GM21529 (cell line): ENCODE results near the gene COLEC11.
"Not testable (repeated sequence)": the region's sequence is repeated elsewhere in the genome, so short reads cannot be mapped to it uniquely, and the experiment has no call there.

Experiments
- ATAC-seq: cut with Tn5 transposase; IDR thresholded peaks from one replicate; pipeline ENCODE4 v1.9.1; 2021; ENCODE audit not compliant: unreplicated experiment

Gene COLEC11

DNA sequence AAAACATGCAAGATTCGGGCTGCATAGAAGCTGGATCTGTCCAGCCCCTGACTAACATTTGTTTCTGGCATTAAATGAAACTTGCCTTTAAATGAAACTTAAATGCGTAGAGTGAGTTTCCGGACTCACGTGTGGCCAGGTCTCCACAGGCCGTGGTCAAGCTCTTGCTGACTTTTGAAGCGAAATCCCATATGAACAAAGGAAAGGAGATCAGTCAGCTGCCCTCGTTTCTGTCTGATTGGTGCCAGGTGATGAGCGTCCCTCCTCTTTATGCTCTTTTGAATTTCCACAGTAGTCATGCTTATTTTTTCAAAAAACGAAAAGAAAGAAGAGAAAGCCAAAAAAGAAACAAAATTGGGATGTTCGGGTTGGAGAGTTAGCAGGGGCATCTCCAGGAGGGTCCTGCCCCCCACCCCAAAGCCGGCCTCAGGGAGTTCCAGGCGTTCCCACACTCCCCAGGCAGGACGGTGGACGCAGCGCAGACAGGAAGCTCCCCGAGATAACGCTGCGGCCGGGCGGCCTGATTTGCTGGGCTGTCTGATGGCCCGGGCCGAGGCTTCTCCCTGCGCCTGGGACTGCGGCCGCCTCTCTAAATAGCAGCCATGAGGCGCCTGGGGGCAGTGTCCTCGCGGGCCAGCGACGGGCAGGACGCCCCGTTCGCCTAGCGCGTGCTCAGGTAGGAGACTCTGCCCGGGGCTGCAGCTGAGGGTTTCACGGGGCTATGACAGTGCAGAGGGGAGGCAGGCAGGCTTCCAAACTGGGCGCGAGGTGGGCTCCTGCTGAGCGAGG, at the start of gene COLEC11:
COLEC11 (plus strand) TSS at position 620 of the 789 bp plus-strand sequence. CDS start 9,229 bp downstream, outside the sequence.
- no peak for ATAC-seq

DNA sequence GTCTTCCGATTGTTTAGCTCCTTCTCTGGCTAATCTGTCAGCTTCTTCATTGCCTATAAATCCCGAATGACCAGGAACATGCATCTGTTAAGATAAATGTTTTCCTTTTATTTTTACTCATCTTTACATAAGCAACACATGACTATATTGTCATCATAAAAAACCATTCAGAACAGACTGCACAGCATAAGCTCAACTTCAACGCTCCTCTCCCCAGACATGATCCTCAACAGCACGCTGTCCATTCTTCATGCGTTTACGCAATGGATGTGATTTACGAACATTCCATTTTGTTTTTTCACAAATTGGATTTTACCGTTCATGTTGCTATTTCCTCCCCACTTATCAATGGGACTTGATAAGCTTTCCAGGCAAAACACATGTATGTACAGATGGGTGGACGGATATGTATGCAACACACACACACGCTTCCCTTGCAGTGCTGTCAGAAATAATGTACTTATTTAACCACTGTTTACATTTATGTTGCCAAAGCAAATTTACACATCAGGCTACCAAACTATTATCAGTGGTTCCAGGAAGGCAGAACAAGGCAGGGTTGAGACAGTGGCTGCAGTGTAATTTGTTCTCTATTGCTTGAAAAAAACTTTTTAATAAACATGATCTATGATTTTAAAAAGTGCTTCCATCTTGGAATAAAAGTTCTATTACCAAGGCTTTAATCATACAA, 49.0 kb upstream of the COLEC11 start:
- no peak for ATAC-seq

GRCh38 chr2:3547915-3548314, 47.0 kb upstream of the COLEC11 start:
- no peak for ATAC-seq

- ATAC-seq: no peak
Measured at GRCh38 chr2:3553946-3554345, 41.0 kb upstream of the COLEC11 start.

- ATAC-seq: peak; percentile 21
Measured at GRCh38 chr2:3557639-3558204, 37.2 kb upstream of the COLEC11 start.

DNA sequence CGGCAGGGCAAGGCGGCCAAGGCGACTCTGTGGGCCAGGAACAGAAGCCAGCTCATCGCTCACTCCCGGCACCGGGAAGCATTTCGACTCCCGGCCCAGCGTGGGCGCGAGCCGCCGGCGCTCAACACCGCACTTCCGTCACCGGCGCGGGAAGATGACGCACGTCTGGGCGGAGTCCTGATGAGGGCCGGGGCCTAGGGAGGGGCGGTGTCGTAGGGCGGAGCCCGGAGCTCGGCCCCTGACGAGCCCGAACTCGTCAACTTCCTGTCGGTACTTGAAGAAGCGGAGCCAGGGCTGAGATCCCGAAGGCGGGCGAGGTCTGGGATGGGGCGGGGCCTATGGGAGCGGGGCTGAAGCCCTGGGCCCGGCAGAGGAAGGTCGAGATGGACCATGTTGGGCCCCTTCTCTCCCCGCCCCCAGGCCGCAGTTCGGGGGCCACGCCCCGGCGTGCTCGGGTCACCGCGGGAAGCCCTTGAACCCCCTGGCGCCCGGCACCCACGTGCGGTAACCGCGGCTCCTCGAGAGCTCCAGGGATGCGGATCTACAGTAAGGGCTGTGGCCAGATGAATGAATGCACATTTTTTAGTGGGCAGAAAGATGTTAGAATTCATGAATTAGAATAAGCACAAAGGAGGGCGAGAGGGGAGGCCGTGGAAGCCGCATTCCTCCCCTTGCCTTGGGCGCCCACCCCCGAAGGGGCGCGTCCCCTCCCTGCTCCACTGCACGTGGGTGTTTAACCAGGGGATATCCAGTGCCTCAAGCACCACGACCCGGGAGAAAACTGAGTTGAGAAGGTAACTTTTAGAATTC, 36.5 kb upstream of the COLEC11 start, which contains the start of gene RNASEH1:
RNASEH1 (minus strand) TSS at position 129 of the 810 bp plus-strand sequence; CDS start at position 56, 73 bp downstream.
- ATAC-seq: peak; percentile 95

GRCh38 chr2:3563521-3563976, 31.4 kb upstream of the COLEC11 start:
- peak; percentile 46 for ATAC-seq

DNA sequence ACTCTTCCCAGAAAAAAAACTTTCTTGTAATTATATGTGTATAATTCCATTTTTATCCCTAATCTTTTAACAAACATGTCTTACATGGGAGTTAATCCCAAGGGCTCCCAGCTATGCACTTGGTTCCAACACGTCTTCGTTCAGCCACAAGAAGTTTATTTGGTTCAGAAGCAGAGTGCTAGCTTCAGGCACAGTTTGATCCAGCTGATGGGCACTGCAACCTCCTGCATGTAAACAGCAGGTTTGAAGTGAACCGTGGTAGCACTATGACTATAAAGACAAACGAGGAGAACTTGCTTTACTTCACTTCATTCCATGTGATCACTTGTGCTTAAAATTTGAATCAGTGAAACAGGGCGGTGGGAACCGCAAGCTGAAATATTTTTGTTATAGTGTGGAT, 29.8 kb upstream of the COLEC11 start:
- no peak for ATAC-seq

DNA sequence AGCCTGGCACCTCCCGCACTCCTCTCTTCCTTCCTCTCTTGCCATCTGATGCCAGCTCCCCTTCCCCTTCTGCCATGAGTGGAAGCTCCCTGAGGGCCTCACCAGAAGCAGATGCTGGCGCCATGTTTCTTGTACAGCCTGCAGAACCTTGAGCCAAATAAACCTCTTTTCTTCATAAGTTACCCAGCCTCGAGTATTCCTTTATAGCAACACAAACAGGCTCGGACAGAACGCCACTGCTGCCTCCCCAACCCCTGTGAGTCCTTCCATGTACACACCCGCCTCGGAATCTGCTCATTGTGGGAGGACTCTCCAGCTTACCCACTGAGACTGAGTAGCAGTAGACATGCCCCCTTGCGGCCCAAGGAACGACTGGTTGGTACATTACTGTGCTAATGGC, 28.1 kb upstream of the COLEC11 start:
- no peak for ATAC-seq

DNA sequence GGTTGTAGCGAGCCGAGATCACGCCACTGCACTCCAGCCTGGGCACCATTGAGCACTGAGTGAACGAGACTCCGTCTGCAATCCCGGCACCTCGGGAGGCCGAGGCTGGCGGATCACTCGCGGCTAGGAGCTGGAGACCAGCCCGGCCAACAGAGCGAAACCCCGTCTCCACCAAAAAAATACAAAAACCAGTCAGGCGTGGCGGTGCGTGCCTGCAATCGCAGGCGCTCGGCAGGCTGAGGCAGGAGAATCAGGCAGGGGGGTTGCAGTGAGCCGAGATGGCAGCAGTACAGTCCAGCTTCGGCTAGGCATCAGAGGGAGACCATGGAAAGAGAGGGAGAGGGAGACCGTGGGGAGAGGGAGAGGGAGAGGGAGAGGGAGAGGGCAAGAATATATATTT, 25.3 kb upstream of the COLEC11 start:
- not testable (repeated sequence) for ATAC-seq

DNA sequence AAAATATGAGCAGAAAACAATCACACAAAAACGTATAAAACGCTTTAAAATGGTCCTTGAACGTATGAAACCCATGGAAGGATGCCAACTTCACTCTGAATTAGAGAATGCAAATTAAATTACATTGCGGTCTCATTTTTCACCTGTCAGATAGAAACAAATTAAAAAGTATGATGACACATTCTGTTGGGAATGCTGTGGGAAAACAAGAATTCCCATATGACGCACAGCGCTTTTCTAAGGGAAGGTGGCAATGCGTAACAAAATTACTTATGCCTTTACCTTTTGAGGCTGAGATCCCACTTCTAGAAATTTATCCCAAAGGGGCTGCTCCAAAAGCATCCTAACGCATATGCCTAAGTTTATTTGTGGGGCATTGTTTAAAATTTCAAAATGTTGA, 23.6 kb upstream of the COLEC11 start:
- no peak for ATAC-seq

DNA sequence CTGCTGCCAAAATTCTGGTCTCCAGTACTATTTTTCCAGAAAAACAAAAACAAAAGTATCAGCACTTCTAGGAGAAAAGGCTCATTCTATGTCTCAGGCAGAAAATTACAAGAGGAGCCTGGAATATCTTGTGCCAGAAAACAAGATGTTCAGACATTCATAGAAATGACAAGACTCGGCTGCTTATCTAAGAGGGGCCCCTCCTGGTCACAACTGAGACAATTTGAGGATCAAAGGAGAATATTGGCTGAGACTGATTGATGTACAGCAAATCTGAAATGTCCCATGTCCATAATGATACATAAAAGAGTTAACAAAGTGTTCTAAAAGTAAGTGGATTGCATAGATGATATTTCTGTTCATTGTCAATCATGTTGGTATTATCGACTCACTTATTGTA, 22.3 kb upstream of the COLEC11 start:
- no peak for ATAC-seq

GRCh38 chr2:3574155-3574554, 20.8 kb upstream of the COLEC11 start:
- no peak for ATAC-seq

- ATAC-seq: peak; percentile 21
Measured at GRCh38 chr2:3575534-3576262, 19.2 kb upstream of the COLEC11 start.

DNA sequence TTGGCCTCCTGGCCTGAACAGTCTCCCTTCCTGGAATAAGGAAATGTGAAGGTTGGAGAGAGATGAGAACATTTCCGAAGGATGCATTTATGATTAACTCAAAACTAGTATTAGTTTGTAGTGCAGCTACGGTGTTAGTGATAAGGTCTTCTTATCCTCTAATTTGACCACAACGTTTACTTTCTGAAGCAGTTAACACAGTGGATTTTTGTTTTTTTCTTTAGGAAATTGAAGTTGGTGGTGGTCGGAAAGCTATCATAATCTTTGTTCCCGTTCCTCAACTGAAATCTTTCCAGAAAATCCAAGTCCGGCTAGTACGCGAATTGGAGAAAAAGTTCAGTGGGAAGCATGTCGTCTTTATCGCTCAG, 18.7 kb upstream of the COLEC11 start:
- not testable (repeated sequence) for ATAC-seq

DNA sequence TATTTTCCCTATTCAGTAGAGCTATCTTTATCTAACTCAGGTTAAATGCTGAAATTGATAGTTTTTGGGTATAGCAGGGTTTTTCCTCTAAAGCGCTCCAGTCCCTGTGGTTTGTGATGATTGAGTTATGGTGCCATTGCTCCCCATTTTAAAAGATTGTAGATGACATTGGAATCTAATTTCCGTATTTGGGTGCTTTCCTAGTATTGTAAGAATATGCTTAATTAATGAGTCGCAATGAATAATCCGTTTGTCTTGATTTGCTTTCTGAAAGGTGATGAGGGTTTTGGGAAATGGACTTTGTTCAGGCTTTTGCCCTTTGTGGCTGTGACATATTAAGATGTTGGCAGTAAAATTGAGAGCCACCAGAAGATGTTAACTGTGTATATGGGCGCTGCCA, 15.9 kb upstream of the COLEC11 start:
- ATAC-seq: no peak

DNA sequence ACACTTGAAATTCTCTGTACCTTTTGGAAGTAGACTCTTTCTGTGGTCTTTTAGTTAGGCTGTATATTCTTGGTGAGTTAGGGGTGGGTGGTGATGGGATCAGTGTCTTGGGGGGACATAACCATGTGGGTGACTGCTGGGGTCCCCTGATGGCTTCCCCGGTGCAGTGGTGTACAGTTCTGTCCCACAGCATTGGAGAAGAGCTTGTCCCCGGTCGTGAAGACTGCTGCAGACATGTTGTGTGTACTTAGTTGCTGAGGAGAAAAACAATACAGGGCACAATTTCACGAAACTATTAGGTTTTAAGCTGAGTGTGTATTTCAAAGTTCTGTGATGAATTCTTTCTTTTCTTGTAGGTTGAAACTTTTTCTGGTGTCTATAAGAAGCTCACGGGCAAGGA, 14.5 kb upstream of the COLEC11 start:
- ATAC-seq: no peak

- ATAC-seq: no peak
Measured at GRCh38 chr2:3581367-3582262, 13.3 kb upstream of the COLEC11 start.

DNA sequence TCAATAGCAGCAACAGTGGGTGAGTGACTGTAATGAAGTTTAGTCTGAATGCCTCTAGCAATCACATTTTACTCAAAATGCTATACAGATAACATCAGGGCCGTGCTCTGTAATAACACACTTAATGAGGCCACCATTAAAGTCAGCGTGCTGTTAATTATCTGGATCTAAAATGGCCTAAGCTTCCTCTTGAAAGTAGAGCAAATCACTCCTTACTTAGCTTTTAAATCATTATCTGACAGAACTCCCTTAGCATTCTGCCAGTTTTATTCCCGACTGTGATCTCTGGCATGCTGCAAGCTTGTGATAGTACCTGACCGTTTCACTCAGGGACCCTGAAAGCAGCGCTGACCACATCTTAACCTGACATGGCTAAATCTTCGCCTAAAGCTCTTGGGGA, 10.8 kb upstream of the COLEC11 start:
- no peak for ATAC-seq
